Neutrophil (primary cell): Measurements from ENCODE around the gene SLAMF8.

Source experiments
- H3K27ac ChIP-seq: fragments of 200-600 bp; sonication (generic); 2 replicates; pipeline ENCODE4 v1.5.1; 2016; ENCODE audit warnings: mild to moderate bottlenecking, moderate library complexity
- H3K27me3 ChIP-seq: fragments of 200-600 bp; sonication (generic); 2 replicates; pipeline ENCODE4 v1.6.0; 2016; ENCODE audit warnings: mild to moderate bottlenecking
- H3K36me3 ChIP-seq: fragments of 200-600 bp; sonication (generic); 2 replicates; pipeline ENCODE4 v1.5.1; 2017
- H3K4me1 ChIP-seq, 2 experiments: fragments of 200-600 bp in 1 of 2; sonication (generic) in 1 of 2; 1 replicate in 1 of 2; 2 replicates in 1 of 2; pipeline versions ENCODE4 v1.5.1 to v1.6.1; 2013 to 2016; ENCODE audit warnings: low read depth in 1 of 2, low read length in 1 of 2, mild to moderate bottlenecking in 1 of 2, moderate library complexity in 1 of 2; ENCODE audit not compliant: control insufficient read depth in 1 of 2, insufficient read depth in 1 of 2
- H3K4me3 ChIP-seq, 2 experiments: fragments of 200-600 bp in 1 of 2; sonication (generic) in 1 of 2; 1 replicate in 1 of 2; 2 replicates in 1 of 2; pipeline ENCODE4 v1.5.1; 2013 to 2016; ENCODE audit warnings: low read depth in 1 of 2, low read length in 1 of 2, mild to moderate bottlenecking in 1 of 2, moderate library complexity in 1 of 2
- H3K9me3 ChIP-seq: fragments of 200-600 bp; sonication (generic); 2 replicates; pipeline ENCODE4 v1.5.1; 2016
- CTCF ChIP-seq: fragments of 200-600 bp; sonication (generic); IDR thresholded peaks from 2 replicates; pipeline ENCODE4 v1.5.1; 2016; ENCODE audit warnings: antibody characterized with exemption

The SLAMF8 gene

GRCh38 chr1:159802111-159802510 is 24.6 kb upstream of the SLAMF8 start, which contains the start of gene FCRL6:
TSS of gene FCRL6 (plus strand) at chr1:159802360. CDS start at chr1:159802425, 65 bp downstream.
- Histone ChIP-seq H3K4me3 (no peak within 1 kb of the TSS), H3K27ac (no peak within 1 kb of the TSS), H3K36me3 (no peaks in the 10 kb centered on the region), H3K4me1 (no peaks in the 10 kb centered on the region), H3K9me3 (no peaks in the 10 kb centered on the region), H3K27me3 (peaks cover 17% of the 10 kb centered on the region)
- no peak for TF ChIP-seq CTCF

GRCh38 chr1:159803956-159804689 is 22.6 kb upstream of the SLAMF8 start:
- Histone ChIP-seq H3K4me3 (no peak overlapping the region), H3K27me3 (peaks cover 8% of the 10 kb centered on the region), H3K36me3 (no peaks in the 10 kb centered on the region), H3K4me1 (no peaks in the 10 kb centered on the region), H3K27ac (no peak overlapping the region), H3K9me3 (no peaks in the 10 kb centered on the region)
- TF ChIP-seq CTCF: no peak

GRCh38 chr1:159804924-159805323 is 21.7 kb upstream of the SLAMF8 start:
- H3K27me3 ChIP-seq: peaks cover 8% of the 10 kb centered on the region
- no peaks in the 10 kb centered on the region for H3K36me3 ChIP-seq
- no peak overlapping the region for H3K4me3 ChIP-seq
- no peaks in the 10 kb centered on the region for H3K9me3 ChIP-seq
- no peak overlapping the region for H3K27ac ChIP-seq
- no peak for TF ChIP-seq CTCF
- no peaks in the 10 kb centered on the region for H3K4me1 ChIP-seq

GRCh38 chr1:159815926-159816325 is 10.7 kb upstream of the SLAMF8 start:
- Histone ChIP-seq H3K4me3 (no peak overlapping the region), H3K36me3 (no peaks in the 10 kb centered on the region), H3K27ac (no peak overlapping the region), H3K9me3 (no peaks in the 10 kb centered on the region), H3K27me3 (no peaks in the 10 kb centered on the region), H3K4me1 (no peaks in the 10 kb centered on the region)
- TF ChIP-seq CTCF: no peak

- H3K36me3 ChIP-seq: no peaks in the 10 kb centered on the region
- H3K4me3 ChIP-seq: no peak overlapping the region
- H3K27ac ChIP-seq: no peak overlapping the region
- no peaks in the 10 kb centered on the region for H3K9me3 ChIP-seq
- no peaks in the 10 kb centered on the region for H3K4me1 ChIP-seq
- TF ChIP-seq CTCF: no peak
- no peaks in the 10 kb centered on the region for H3K27me3 ChIP-seq
These were observed 9.2 kb upstream of the SLAMF8 start for GRCh38 chr1:159817276-159818041.
